HEK293T (cell line): ENCODE results near the gene MSRB3.
"Not testable (repeated sequence)": the region's sequence is repeated elsewhere in the genome, so short reads cannot be mapped to it uniquely, and the experiment has no call there.

Source experiments
- ARNT ChIP-seq: fragments of 450-650 bp; IDR thresholded peaks from 2 replicates; pipeline ENCODE4 v1.6.1; 2017; ENCODE audit warnings: mild to moderate bottlenecking
- BHLHE40 ChIP-seq: fragments of 450-650 bp; IDR thresholded peaks from 2 replicates; pipeline ENCODE4 v1.6.1; 2016; ENCODE audit warnings: mild to moderate bottlenecking, moderate library complexity, borderline replicate concordance
- ELF4 ChIP-seq: fragments of 450-650 bp; IDR thresholded peaks from 2 replicates; pipeline ENCODE4 v1.6.1; 2017; ENCODE audit warnings: antibody characterized with exemption
- FOXK2 ChIP-seq: fragments of 450-650 bp; IDR thresholded peaks from 2 replicates; pipeline ENCODE4 v1.6.1; 2016; ENCODE audit warnings: mild to moderate bottlenecking
- FOXM1 ChIP-seq: fragments of 450-650 bp; IDR thresholded peaks from 2 replicates; pipeline ENCODE4 v1.6.1; 2017; ENCODE audit warnings: mild to moderate bottlenecking, borderline replicate concordance
- HDGF ChIP-seq: fragments of 450-650 bp; IDR thresholded peaks from 2 replicates; pipeline ENCODE4 v1.6.1; 2017; ENCODE audit warnings: antibody characterized with exemption, borderline replicate concordance
- NFRKB ChIP-seq: fragments of 450-650 bp; IDR thresholded peaks from 2 replicates; pipeline ENCODE4 v1.6.1; 2016; ENCODE audit warnings: mild to moderate bottlenecking, moderate library complexity
- SP1 ChIP-seq: fragments of 450-650 bp; IDR thresholded peaks from 2 replicates; pipeline ENCODE4 v1.6.1; 2017
- SUZ12 ChIP-seq: fragments of 450-650 bp; IDR thresholded peaks from 2 replicates; pipeline ENCODE4 v1.6.1; 2016; ENCODE audit warnings: mild to moderate bottlenecking
- TARDBP ChIP-seq: fragments of 450-650 bp; IDR thresholded peaks from 2 replicates; pipeline ENCODE4 v1.6.1; 2016
- ZNF384 ChIP-seq: fragments of 450-650 bp; IDR thresholded peaks from 2 replicates; pipeline ENCODE4 v1.6.1; 2016
- TF ChIP-seq, protein P1 (sequence below): fragments of 450-650 bp; IDR thresholded peaks from 2 replicates; pipeline ENCODE4 v1.6.1; 2016

DNA sequence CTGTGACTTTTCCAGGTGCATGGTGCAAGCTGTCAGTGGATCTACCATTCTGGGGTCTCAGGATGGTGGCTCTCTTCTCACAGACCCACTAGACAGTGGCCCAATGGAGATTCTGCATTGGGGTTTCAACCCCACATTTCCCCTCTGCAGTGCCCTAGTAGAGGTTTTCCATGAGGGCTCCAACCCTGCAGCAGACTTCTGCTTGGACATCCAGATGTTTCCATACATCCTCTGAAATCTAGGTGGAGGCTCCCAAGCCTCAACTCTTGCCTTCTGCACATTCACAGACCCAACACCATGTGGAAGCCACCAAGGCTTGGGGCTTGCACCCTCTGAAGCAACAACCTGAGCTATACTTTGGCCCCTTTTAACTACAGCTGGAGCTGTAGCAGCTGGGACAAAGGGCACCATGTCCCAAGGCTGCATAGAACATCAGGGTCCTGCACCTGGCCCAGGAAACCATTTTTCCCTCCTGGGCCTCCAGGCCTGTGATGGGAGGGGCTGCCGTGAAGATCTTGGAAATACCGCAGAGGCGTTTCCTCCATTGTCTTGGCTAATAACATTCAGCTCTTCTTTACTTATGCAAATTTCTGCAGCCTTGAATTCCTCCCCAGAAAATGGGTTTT lies 205.5 kb downstream of the MSRB3 start:
- not testable (repeated sequence) for TF ChIP-seq SUZ12, SP1, TARDBP, ARNT, HDGF, ZNF384, FOXM1, BHLHE40, NFRKB, FOXK2, ELF4
- TF ChIP-seq, protein P1, sequence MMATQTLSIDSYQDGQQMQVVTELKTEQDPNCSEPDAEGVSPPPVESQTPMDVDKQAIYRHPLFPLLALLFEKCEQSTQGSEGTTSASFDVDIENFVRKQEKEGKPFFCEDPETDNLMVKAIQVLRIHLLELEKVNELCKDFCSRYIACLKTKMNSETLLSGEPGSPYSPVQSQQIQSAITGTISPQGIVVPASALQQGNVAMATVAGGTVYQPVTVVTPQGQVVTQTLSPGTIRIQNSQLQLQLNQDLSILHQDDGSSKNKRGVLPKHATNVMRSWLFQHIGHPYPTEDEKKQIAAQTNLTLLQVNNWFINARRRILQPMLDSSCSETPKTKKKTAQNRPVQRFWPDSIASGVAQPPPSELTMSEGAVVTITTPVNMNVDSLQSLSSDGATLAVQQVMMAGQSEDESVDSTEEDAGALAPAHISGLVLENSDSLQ = not testable (repeated sequence)
